GM10266 (cell line): Measurements from ENCODE around the gene RTBDN.

Experiments
- DNase-seq: peaks from one replicate; pipeline ENCODE4 v3.0.0; 2012; ENCODE audit errors: extremely low spot score
- CTCF ChIP-seq: IDR thresholded peaks from 2 replicates; pipeline ENCODE4 v1.5.1; 2012; ENCODE audit warnings: mild to moderate bottlenecking, low read depth; ENCODE audit not compliant: control insufficient read depth, insufficient read depth; ENCODE audit errors: missing control alignments

Gene RTBDN

GRCh38 chr19:12784394-12784870, 49.9 kb downstream of the RTBDN start:
- no peak for DNase-seq
- no peak for TF ChIP-seq CTCF

DNA sequence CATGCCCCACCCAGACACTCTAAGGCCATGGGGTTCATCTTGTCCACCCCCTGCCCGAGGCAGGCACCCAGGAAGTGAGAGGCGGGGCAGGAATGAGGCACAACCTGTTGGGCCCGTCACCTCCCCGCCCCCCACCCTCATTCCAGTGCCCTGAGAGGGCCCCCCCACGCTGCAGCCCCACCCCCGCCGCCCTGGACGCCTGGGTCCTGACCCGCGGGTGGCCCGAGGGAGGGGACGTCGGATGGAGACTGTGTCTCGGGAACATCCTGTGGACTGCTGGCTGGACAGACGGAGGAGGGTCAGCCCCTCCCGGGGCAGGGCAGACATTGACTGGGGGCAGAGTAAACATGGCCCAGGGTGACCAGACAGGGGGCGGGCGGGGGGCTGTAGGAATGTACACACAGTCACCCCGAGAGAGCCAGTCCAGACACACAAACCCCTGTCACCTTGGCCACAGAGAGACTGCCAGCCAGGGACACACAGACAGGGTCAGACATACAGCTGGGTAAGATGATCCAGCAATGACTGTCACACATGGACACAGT, 50.5 kb downstream of the RTBDN start:
- DNase-seq: no peak
- TF ChIP-seq CTCF: no peak

- no peak for DNase-seq
- TF ChIP-seq CTCF: no peak
These were observed 51.0 kb downstream of the RTBDN start for GRCh38 chr19:12783291-12783848.

DNA sequence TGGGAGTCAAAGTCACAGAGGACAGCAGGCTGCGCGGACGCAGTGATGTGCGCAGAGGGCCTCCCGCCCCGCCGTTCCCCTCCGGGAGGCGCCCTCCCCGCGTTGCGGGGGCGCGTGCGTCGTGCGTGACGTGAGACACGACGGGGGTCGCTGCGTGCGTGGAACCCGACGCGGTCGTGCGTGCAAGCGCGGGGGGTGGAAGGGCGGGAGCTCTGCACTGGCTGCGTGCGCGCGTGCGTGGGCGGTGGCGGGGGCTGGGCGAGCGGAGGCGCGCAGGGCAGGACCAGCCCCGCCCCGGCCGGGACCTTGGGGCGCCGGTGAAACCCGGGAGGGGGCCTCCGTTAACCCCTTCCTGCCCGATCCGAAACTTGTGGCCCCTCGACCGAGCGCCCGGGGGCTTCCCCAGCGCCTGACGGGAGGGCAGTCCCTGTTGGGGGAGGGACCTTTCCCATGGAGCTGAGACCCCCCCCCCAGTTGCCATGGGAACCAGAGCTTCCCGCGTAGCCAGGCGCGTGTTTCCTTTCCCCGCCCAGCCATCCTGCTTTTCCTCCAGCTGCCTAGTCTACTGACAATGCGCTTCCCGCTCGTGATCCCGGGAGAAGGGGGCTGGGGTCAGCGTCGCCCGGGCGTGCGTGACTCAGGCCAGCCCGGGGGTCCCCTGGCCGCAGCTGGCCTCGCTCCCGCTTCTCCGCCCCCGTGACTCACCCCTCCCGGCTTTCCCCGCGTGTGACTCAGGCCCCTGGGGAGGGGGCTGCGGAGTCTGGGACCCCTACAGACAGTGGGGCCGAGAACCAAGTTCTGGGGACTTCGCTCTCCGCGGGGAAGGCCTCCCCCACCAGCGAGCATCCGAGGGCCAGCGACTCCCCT, 51.7 kb downstream of the RTBDN start:
- TF ChIP-seq CTCF: peak; percentile 19
- peak; percentile 88 for DNase-seq

- no peak for DNase-seq
- TF ChIP-seq CTCF: no peak
These were observed 52.3 kb downstream of the RTBDN start for GRCh38 chr19:12782174-12782423.

DNA sequence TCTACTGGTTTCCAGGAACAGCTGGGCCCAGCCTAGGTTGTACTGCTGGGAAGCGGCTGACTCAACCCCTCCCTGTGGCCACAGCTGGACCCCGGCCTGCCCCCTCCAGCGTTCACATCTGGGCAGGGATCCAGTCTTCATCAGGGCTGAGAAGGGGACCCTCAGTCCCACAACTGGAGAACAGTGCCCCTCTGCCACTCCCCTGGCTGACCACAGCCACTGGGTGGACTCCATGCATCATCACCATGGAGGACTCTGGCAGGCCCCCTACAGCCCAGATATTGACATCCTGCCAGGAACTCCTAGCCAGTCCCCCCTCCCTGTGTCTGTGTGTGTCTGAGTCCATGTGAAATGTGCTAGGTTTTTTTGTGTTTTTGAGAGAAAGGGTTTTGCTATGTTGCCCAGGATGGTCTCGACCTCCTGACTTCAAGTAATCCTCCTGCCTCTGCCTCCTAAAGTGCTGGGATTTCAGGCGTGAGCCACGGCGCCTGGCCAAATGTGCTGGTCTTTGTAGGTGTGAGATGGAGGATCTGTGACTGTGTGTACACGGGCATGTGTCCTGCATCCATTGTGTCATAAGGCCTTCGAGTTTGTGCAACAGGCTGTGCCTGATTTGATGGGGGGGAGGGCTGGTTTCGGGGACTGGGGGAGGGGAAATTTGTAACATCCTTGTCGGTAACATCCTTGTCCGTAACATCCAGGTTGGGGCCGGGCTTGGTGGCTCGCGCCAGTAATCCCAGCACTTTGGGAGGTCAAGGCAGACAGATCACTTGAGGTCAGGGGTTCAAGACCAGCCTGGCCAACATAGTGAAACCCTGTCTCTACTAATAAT, 55.0 kb downstream of the RTBDN start:
- no peak for DNase-seq
- peak; percentile 35 for TF ChIP-seq CTCF
